ENCODE results near the gene GUCY2D.

The GUCY2D gene

DNA sequence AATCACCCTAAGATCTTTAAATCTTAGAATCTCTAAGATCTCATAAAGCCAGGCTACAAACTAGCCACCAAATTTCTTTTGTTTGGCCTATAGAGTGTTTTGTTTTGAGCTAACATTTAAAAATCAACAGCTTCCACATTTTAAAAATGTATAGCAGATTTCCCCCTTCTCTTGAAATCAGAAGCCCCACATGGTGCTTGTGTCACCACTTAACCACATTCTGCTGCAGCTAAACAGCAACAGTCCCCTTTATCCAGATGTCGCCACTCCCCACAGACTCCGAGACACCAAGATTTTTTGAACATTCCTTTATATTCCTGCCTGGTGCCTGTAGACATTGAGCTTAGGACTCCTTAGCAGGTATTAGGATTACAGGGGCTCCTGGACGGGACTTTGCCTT lies 16.0 kb downstream of the GUCY2D start:
- DNase-seq = peak; percentile 73 to 78

DNA sequence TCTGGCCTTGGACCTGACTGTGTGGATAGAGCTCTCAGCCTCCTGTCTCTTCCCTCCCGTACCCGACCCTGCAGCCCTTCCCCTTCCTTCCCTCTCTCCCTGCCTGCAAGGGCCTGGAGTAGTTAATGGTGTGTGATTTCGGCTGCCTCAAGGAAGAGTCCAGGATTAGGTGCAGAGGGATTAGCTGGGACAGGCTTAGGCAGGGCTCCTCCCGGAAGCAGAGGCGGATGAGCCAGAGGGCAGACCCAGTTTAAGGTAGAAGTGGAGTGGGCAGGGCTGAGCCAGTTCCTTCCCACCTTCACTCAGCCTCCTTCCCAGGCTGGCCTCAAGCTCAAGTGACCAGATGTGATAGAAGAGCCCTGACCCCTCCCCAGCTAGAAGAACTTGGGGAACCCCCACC lies 16.8 kb downstream of the GUCY2D start:
- no peak for DNase-seq

DNA sequence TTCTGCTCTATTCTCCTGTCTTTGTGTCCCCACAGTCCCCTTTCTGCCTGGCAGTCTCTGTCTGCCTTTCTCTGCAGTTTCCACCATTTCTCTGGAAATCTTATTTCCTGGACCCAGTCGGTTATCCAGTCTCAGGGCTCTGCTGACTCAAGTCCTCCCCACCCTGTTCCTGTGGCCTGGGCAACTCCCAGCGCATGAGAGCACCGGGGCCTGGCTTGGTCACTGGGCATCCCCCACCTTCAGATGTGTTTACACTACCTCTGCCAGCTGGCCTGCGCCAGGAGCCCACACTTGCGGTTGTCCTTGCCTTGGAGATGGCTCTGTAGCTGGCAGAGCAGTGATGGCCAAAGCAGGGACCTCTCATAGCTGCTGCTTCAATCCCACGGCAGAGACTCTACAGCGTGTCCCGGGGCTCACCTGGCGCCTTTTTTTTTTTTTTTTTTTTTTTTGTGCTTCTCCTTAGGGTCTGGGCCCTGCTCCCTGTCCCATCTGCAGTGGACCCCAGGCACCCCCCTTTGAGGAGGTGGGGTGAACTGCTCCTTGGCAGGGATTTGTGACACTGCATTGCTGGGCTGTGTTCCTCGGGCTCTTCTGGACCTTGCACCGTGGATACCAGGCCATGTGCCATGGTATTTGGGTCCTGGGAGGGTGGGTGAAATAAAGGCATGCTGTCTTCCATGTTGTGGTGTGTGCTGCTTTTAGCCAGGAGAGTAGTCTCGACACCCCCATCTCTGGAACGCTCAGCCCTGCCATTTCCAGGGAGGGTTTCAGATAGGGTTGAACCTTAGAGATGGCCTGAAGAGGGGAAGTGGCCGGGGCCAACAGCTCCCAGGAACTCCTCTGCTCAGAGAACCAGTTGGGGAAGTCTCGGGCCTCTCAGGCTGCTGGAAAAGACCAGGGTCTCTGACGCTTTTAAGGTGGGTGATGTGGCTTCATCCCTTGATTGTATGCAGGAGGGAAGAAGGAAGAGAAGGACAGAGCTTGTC lies 17.5 kb downstream of the GUCY2D start:
- peak; percentile 24 to 47 for DNase-seq

DNA sequence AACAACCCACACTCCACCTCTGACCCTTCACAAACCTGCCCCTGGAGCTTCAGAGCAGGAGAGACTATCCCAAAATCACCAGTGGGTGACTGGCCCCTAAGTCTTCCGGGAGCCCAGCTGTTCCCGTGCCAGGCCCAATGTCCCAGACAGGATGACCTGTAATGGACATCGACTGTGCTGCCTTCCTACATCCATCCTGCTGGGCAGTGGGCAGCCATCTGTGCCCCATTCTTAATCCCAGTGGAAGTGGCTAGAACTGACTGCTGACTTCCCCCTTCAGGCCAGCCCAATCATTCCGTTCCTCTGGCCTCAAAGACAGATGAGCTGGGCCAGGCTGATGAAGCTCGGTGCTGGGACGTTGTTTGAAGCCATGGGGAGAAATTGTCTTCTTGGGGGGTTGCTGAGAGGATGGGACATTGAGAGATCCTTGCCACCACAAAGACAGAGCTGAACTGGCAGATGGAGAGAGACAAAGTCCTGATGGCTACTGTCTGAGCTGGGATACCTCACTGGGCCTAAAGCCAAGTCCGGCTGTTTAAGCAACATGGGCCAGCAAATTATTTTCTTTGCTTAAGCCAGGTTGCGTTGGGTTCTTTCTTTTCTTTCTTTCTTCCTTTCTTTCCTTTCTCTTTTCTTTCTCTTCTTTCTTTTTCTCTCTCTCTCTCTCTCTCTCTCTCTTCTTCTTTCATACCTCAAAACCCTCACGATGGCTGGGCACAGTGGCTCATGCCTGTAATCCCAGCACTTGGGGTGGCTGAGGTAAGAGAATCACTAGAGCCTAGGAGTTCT lies 18.6 kb downstream of the GUCY2D start:
- DNase-seq = no peak

DNA sequence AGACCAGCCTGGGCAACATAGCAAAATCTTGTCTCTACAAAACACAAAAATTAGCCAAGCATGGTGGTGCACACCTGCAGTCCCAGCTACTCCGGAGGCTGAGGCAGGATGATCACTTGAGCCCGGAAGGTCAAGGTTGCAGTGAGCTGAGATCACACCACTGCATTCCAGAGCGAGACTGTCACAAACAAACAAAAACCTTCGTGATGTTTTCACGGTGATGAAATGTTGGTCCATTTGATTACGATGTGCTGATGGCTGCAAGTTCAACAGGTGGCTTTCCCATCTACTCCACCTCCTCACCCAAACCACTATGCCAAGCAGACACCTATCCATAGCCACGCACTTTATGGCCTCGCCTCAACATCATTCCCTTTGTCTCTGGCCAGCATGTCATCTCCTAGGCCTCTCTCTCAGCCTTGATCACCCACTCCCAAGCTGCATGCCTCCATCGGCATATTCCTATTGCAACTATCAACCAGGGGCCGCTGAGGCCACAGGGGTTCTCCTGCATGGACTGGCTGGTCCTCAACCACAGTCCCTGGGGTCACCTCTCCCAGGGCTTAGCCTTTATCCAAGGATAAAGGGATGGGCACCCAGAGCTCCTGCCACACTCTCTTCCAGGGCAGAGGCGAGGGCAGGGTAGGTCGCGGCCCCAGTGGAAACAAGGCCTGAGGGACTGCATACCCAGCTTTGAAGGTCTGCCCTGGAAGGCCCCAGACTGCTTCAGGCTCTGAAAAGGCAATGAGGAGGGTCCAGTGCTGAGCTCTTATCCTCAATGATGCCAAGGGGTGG lies 19.3 kb downstream of the GUCY2D start:
- no peak for DNase-seq

DNA sequence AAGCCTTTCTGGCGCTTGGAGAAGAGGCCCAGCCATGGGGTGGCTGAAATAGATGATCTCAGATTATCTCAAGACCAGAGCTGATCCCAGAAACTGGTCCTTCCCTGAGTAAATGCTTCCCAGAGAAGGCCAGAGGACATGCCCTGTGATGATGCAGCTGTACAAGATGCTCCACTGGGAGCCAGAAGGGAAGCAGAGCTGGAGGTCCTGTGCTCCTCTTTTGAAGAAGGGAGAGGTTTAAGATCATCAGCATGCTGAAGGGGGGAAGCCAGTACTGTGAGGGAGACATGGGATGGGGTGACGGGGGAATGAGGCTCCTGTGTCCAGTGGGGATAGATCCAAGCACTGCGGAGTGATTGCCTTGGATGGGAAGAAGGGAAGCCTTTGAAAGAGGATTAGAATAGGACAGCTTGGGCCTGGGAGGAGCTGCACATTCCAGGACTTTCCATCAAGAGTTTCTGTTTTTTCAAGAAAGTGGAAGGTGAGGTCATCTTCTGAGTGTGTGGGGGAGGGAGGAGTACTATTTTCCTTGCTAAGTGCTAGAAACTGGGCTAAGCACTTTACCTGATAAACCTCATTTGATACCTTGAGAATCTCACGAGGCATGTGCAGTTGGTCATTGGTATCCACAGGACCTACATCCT lies 20.1 kb downstream of the GUCY2D start:
- peak in 1 of 2 donors; percentile 13 for DNase-seq

DNA sequence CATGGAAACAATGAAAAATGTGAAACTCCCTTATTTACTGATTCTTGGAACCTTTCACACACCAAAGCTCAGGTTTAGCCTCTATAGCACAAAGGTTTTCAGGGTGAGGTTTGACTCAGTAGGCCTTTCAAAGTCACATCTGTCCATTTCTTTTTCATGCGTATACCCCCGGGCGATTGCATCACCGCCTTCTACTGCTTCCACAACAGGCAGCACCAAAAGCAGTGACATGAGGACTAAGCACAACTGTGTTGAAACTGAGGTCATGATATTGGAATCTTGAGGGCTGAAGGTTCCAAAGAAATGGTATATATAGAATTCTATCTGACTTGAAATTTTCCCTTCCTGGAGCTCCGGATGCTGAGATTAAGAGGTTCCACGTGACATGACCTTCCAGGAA lies 21.7 kb downstream of the GUCY2D start:
- peak; percentile 32 to 49 for DNase-seq

DNA sequence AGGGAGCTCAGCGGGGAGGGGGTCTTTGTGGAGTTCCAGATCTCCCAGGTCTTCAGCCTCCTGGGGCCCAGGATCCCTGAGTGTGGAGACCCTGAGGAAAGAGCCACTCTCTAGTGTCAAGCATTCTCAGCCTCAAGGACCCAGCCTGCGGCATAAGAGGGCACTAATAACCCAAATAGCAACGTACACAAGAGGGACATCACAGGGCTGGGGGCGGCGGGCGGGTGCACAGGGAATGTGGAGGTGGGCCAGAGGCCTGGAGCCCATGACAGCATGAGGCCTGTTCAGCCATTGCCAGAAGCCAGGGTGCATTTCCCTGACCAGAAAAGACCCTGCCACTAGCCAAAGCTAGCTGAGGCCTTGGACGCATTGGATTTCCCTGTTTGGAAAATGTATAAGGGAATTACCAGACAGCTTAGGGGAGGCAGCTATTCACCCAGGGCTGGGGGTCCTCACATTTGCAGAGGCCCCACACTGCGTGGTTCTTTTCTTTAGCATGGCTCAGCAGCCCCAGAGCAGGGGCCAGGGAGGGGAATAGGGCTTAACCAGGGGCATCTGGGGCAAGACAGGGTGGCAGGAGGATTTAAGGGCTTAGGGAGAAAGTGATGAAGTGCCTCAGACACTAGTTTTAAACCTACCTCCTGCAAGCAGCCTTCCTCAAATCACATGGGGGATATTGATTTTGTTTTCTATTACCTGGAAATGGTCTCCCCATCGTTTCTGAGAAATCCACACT lies 22.9 kb downstream of the GUCY2D start:
- DNase-seq = no peak

DNA sequence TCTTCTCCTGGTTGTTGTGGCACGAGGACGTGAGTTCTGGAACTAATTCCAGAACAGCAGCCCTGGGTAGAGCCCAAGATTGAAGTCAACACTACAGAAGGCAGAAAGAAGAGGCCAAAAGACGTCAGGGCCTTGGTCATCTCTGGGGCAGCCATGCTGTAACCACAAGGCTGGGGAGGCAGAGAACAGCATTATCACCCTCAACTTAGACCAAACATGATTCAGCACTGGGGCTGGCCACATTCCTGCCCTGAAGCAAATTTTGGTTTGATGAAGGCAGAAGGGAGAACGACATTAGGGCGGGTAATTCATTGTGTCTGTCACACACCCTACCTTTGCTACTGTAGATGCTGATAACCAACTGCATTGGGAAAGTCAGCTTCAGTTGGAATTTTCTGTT lies 26.7 kb downstream of the GUCY2D start:
- DNase-seq = no peak

DNA sequence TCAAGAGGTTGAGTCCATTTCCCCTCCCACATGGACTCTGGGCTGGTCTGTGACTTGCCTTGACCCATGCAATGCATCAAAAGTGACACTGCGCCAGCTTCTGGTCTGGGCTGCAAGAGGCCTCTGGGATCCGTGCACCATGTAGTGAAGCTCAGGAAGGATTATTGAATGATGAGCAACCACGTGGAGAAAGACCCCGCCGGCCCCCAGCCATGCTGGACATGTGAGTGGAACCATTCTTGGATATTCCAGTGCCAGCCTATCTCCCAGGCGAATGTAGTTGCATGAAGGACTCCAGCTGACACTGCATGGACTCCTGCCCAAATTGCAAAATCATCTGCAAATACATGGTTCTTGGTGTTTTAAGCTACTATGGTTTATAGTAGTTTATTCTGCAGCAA lies 28.8 kb downstream of the GUCY2D start:
- DNase-seq = no peak

DNA sequence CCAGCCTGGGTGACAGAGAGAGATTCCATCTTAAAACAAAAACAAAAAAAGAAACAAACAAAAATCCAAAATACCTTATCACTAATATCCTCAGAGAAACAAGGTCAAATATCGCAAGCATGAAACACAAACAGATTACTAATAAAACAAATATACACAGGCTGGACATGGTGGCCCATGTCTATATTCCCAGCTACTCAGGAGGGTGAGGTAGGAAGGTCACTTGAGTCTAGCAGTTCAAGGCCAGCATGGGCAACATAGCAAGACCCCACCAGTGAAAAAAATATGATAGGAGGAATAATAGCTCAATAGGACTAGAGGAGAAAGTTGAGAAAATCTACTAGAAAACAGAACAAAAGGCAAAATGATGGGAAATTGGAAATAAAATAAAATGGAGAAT lies 29.5 kb downstream of the GUCY2D start:
- DNase-seq = no peak

DNA sequence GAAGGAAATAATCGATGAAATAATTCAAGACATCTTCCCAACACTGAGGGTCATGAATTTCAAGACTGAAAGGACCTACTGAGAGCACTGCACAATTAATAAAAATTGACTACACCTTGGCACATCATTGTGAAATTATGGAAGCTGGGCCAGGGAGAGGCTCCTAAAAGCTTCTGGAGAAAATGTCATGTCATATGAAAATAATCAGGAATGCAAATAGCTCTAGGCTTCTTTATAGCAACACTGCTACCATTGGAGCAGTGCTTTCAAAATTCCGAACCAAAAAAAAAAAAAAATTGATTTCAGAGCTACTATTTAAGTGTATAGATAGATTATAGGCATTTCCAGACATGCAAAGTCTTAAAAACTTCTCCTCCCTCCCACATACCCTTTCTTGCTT lies 30.0 kb downstream of the GUCY2D start:
- DNase-seq = no peak

DNA sequence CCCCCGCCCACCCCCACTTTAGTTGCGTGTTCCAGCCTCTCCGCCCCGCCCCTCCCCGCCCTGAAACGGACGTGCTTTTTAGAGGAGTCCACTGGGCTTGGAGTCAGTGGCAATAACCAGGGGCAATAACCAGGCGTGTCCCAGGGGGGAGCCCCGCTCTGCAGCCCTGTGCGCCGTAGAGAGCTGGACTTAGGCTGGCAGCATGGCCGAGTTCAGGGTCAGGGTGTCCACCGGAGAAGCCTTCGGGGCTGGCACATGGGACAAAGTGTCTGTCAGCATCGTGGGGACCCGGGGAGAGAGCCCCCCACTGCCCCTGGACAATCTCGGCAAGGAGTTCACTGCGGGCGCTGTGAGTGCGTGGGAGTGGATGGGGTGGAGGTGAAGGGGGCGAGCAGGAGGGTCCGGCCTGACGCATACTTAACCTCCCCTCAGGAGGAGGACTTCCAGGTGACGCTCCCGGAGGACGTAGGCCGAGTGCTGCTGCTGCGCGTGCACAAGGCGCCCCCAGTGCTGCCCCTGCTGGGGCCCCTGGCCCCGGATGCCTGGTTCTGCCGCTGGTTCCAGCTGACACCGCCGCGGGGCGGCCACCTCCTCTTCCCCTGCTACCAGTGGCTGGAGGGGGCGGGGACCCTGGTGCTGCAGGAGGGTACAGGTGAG lies 36.7 kb downstream of the GUCY2D start, which contains the start of gene ALOX15B:
TSS of gene ALOX15B (plus strand) at position 106 of the 657 bp plus-strand sequence. CDS start at position 203, 97 bp downstream.
- peak in 1 of 2 donors; percentile 34 for DNase-seq

DNA sequence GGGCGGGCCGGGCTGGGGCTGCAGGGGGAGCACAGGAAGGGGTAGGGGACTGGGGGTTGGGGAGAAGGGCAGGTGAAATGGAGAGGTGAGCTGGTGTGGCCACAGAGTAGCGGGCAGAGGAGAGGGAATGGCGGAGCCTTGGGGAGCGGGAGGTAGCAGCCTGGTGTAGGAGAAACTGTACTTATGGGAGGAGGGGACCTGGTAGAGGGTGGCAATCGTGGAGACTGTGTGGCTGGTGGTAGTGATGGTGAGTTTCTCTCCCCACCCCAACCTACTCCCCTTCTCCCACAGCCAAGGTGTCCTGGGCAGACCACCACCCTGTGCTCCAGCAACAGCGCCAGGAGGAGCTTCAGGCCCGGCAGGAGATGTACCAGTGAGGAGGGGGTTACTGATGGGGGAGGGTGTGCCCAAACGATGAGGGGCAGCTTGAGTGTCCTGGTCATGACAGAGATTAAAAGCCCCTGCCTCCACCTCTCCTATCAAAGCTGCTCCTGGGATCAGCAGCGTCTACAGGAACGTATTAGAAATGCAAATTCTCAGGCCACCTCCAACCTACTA lies 37.3 kb downstream of the GUCY2D start:
- no peak for DNase-seq

DNA sequence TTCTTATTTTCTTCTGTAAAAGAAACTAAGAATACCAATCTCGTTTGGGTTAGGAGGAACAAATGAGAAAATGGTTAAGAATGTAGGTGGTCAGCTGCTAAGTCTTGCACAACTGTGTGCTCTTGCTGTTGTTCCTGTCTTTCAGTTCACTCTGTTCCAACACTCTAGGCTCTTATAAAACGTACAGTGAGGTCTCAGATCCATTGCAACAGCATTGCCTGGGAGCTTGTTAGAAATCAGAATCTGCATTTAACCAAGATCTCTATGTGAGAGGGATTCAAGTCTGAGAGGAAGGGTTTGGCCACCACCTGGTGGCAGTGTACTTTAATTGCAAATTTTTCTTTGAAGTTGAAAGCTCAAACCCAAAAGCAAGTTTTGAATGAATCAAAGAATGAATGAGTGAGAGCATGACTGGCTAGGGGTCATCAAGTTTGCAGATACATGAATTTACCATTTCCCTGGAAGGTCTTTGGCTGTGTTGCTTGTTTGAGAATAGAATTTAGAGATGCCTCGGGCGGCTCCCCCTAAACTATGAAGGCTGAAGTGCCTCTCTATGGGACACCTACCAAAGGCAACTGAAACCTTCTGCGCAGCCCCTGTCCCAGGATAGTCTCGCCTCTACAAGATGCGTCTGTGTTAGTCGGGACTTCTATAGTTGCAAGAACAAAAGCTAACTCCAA lies 39.0 kb downstream of the GUCY2D start:
- peak; percentile 91 to 95 for DNase-seq

DNA sequence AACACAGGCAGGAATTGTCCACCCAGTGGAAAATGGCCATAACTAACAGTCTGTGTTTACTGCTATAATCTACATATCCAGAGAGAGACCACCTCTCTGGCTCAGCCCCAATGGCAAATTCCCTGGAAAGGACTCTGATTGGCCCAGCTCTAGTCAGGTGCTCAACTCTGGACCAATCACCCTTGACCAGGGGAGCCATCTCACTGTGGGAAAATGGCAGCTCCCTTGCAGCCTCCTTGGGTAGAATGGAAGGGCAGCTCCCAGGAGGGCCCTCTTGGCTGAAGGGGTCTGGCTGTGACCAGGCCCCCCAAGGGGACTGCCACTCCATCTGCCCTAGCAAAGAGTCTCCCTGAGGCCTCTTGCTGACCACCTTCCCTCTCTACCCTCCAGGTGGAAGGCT lies 39.6 kb downstream of the GUCY2D start:
- peak in 1 of 2 donors; percentile 23 for DNase-seq

DNA sequence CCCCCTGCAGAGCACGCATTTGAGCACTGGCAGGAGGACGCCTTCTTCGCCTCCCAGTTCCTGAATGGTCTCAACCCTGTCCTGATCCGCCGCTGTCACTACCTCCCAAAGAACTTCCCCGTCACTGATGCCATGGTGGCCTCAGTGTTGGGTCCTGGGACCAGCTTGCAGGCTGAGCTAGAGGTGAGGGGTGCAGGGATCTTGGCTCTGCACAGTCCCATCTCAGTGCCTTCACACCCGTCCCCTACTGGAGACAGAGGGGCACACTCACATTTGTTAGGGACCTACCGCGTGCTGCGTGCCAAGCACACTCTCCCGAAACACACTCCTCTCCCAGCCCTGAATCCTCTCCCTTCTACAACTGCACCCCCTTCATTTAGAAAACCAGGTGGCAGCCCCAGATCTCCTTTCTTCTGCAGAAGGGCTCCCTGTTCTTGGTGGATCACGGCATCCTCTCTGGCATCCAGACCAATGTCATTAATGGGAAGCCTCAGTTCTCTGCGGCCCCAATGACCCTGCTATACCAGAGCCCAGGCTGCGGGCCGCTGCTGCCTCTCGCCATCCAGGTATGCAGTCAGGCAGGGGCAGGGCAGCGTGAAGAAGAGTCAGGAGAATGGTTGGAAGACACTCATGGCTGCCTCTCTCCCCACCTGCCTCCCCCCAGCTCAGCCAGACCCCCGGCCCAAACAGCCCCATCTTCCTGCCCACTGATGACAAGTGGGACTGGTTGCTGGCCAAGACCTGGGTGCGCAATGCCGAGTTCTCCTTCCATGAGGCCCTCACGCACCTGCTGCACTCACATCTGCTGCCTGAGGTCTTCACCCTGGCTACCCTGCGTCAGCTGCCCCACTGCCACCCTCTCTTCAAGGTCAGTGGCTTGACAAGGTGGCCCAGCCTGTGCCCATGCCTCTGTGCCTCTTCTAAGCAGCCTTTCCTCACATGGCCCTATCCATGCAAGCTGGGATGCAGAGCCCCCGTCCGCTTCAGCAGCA lies 42.7 kb downstream of the GUCY2D start:
- DNase-seq = no peak

DNA sequence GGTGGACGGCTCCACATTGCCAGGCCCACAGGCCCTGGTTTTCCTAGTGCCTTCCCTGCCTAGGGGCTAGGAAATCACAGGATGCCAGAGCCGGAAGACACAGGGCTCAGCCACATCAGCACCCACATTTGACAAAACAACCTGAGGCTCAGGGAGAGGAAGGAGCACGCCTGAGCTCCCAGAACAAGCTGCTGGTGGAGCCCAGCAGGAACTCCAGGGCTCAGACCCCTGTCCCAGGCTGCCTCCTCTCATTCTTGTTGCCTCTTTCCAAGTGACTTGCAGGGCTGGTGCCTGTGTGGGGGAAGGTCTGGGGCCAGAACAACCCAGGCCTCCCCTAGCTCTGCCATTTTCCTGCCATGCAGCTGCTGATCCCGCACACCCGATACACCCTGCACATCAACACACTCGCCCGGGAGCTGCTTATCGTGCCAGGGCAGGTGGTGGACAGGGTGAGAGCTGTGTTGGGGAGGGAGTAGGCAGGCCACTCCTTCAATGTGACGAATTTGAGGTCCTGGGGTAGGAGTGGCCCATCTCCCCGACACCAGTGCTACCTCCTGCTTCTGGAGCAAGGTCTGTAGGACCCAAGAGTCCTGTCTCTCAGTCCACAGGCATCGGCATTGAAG lies 44.0 kb downstream of the GUCY2D start:
- DNase-seq = no peak
